Thyroid gland (tissue), 4 donors: ENCODE results near the gene DLG1. TPM values are rescaled to one million over a fixed set of nuclear protein-coding genes. Genes with fewer than 3 reads are reported as not detected.

Experiments
- DNase-seq, 2 donors: peaks; one replicate each; pipeline ENCODE4 v3.0.0-alpha.2; 2019
- H3K27ac ChIP-seq, 3 donors: fragments of 200-600 bp; sonication (generic); 1 replicate in 2 of 3; 2 replicates in 1 of 3; pipeline ENCODE4 v1.5.1; 2016 to 2019; ENCODE audit warnings: mild to moderate bottlenecking in 1 of 3, moderate library complexity in 1 of 3
- H3K27me3 ChIP-seq: fragments of 200-600 bp; sonication (generic); one replicate; pipeline ENCODE4 v1.5.1; 2019
- H3K36me3 ChIP-seq, 2 donors: fragments of 200-600 bp; sonication (generic); one replicate each; pipeline ENCODE4 v1.5.1; 2016 to 2019
- H3K4me1 ChIP-seq, 2 donors: fragments of 200-600 bp; sonication (generic); one replicate each; pipeline ENCODE4 v1.5.1; 2017 to 2019
- H3K4me3 ChIP-seq, 3 donors: fragments of 200-600 bp; sonication (generic); replicated peaks in 1 of 3; 1 replicate in 2 of 3; 2 replicates in 1 of 3; pipeline ENCODE4 v1.5.1; 2016; ENCODE audit warnings: mild to moderate bottlenecking in 1 of 3
- H3K9me3 ChIP-seq: fragments of 200-600 bp; sonication (generic); one replicate; pipeline ENCODE4 v1.5.1; 2017
- POLR2A ChIP-seq, 2 donors: fragments of 450-650 bp; IDR thresholded peaks; one replicate each; pipeline ENCODE4 v1.6.1; 2017; ENCODE audit warnings: antibody characterized with exemption in 2 of 2, mild to moderate bottlenecking in 2 of 2, moderate library complexity in 1 of 2
- WGBS, 2 donors: methylation state at CpG; one replicate each; pipeline ENCODE4 v1.1.5; 2017; 5-methylcytosine and 5-hydroxymethylcytosine counted together
- intact Hi-C: fragments of 100-400 bp; cut with DNase I; formaldehyde crosslinking; loops from one replicate; pipeline ENCODE4 v1.15.1; 2023
- total RNA-seq, 4 donors: library from RNA; depleted of rRNA; stranded (reverse); fragments of >200 nt; gene quantifications; one replicate each; pipeline ENCODE4 v1.2.3, GENCODE V29; 2016
- TF ChIP-seq, protein P1 (sequence below), 6 experiments: fragments of 200-600 bp in 3 of 6; fragments of 450-650 bp in 3 of 6; sonication (generic) in 3 of 6; IDR thresholded peaks; one replicate each; pipeline ENCODE4 v1.5.1; 2016 to 2019; ENCODE audit warnings: antibody characterized with exemption in 6 of 6, mild to moderate bottlenecking in 2 of 6, inconsistent platforms in 1 of 6, moderate library complexity in 1 of 6

The DLG1 gene
- total RNA-seq, 4 donors from 2014 or later: 111 to 233 (median 174) TPM

DNA sequence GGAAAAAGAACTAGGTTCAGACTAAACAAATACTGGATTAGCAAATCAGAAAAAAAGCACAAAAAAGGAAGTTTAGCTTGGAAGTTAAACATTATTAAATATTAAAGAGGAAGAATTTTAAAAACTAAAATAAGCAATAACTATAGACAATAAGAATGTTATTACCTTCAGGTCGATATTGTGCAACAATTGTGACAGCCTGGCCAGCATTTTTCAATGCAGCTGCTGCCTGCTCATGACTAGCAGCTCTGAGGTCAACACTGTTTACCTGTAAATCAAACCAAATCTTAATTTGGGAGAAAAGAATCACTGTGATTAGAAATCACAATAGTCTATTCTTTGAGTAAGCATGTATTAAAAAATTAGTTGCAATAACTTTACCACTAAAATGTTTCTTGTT is 193.7 kb downstream of the DLG1 start:
- DNase-seq: no peak
- H3K9me3 ChIP-seq: no peaks in the 10 kb centered on the region
- H3K4me3 ChIP-seq: no peak overlapping the region
- no peak overlapping the region for H3K27ac ChIP-seq
- intact Hi-C loops: no loop called here
- H3K4me1 ChIP-seq: no peaks in the 10 kb centered on the region
- TF ChIP-seq, protein P1, sequence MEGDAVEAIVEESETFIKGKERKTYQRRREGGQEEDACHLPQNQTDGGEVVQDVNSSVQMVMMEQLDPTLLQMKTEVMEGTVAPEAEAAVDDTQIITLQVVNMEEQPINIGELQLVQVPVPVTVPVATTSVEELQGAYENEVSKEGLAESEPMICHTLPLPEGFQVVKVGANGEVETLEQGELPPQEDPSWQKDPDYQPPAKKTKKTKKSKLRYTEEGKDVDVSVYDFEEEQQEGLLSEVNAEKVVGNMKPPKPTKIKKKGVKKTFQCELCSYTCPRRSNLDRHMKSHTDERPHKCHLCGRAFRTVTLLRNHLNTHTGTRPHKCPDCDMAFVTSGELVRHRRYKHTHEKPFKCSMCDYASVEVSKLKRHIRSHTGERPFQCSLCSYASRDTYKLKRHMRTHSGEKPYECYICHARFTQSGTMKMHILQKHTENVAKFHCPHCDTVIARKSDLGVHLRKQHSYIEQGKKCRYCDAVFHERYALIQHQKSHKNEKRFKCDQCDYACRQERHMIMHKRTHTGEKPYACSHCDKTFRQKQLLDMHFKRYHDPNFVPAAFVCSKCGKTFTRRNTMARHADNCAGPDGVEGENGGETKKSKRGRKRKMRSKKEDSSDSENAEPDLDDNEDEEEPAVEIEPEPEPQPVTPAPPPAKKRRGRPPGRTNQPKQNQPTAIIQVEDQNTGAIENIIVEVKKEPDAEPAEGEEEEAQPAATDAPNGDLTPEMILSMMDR (IDR thresholded peaks at IDR 0.05): no peak
- no peak for TF ChIP-seq POLR2A (IDR thresholded peaks at IDR 0.05)
- peaks cover 4% of the 10 kb centered on the region in 2 donors for H3K36me3 ChIP-seq
- H3K27me3 ChIP-seq: no peaks in the 10 kb centered on the region
- 92 to 96% methylated on average over 1 of the region's 1 CpG for WGBS, 2 donors

- no peaks in the 10 kb centered on the region for H3K9me3 ChIP-seq
- no peak for TF ChIP-seq POLR2A (IDR thresholded peaks at IDR 0.05)
- TF ChIP-seq, protein P1 (IDR thresholded peaks at IDR 0.05): no peak
- intact Hi-C loops: no loop called here
Observed at GRCh38 chr3:197103766-197104165, 194.6 kb downstream of the DLG1 start.

GRCh38 chr3:197093871-197094270 is 204.5 kb downstream of the DLG1 start:
- H3K27me3 ChIP-seq: no peaks in the 10 kb centered on the region
- DNase-seq: no peak
- intact Hi-C loops: no loop called here
- no peaks in the 10 kb centered on the region for H3K36me3 ChIP-seq
- no peaks in the 10 kb centered on the region for H3K4me1 ChIP-seq
- H3K9me3 ChIP-seq: no peaks in the 10 kb centered on the region
- no peak overlapping the region for H3K4me3 ChIP-seq
- no peak overlapping the region for H3K27ac ChIP-seq
- 79 to 96% methylated on average over 1 of the region's 1 CpG for WGBS, 2 donors
- TF ChIP-seq, protein P1 (IDR thresholded peaks at IDR 0.05): no peak

More at GRCh38 chr3:197103766-197104165, 194.6 kb downstream of the DLG1 start:
- H3K4me1 ChIP-seq: no peaks in the 10 kb centered on the region
- no peaks in the 10 kb centered on the region for H3K27me3 ChIP-seq
- no peak overlapping the region for H3K27ac ChIP-seq
- WGBS, 2 donors: 90 to 96% methylated on average over 1 of the region's 1 CpG
- H3K4me3 ChIP-seq: no peak overlapping the region
- DNase-seq: no peak
- H3K36me3 ChIP-seq: peaks cover 4% of the 10 kb centered on the region in 2 donors

- intact Hi-C loops: no loop called here
- no peak overlapping the region for H3K27ac ChIP-seq
- no peak for DNase-seq
- no peak overlapping the region for H3K4me3 ChIP-seq
- no peaks in the 10 kb centered on the region for H3K36me3 ChIP-seq
- H3K27me3 ChIP-seq: no peaks in the 10 kb centered on the region
- TF ChIP-seq, protein P1 (IDR thresholded peaks at IDR 0.05): no peak
- no peak for TF ChIP-seq POLR2A (IDR thresholded peaks at IDR 0.05)
- 77 to 78% methylated on average over 3 of the region's 3 CpGs for WGBS, 2 donors
- H3K4me1 ChIP-seq: no peaks in the 10 kb centered on the region
- no peaks in the 10 kb centered on the region for H3K9me3 ChIP-seq
Observed at GRCh38 chr3:197088370-197088769, 210.0 kb downstream of the DLG1 start.

DNA sequence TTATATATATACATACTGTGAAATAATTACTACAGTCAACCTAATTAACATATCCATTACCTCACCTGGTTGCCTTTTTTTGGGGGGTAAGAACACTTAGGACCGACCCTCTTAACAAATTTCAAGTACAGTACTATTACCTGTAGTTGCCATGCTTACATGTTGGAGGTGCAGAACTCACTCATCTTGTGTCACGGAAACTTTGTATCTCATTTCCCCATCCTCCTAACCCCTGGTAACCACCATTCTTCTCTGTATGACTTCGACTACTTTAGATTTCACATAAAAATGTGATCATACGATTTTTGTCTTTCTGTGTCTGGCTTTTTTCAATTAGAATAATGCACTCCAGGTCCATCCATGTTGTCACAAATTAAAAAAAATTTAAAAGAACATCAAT is 213.3 kb downstream of the DLG1 start:
- H3K4me3 ChIP-seq: no peak overlapping the region
- WGBS, 2 donors: 93 to 98% methylated on average over 4 of the region's 4 CpGs
- H3K27me3 ChIP-seq: no peaks in the 10 kb centered on the region
- no peak for DNase-seq
- H3K4me1 ChIP-seq: no peaks in the 10 kb centered on the region
- H3K36me3 ChIP-seq: peaks cover 0 to 5% of the 10 kb centered on the region in 2 donors
- intact Hi-C loops: no loop called here
- TF ChIP-seq, protein P1 (IDR thresholded peaks at IDR 0.05): no peak
- no peak for TF ChIP-seq POLR2A (IDR thresholded peaks at IDR 0.05)
- H3K27ac ChIP-seq: no peak overlapping the region
- no peaks in the 10 kb centered on the region for H3K9me3 ChIP-seq
